ENCODE results near the gene KCNS1. TPM values are rescaled to one million over a fixed set of nuclear protein-coding genes. Genes with fewer than 3 reads are reported as not detected.
A peak's percentile ranks its signal among the peaks of the same experiment; 100 is the strongest.

The KCNS1 gene
- total RNA-seq, 1 donor from 2014 or later, result 0.53 TPM

DNA sequence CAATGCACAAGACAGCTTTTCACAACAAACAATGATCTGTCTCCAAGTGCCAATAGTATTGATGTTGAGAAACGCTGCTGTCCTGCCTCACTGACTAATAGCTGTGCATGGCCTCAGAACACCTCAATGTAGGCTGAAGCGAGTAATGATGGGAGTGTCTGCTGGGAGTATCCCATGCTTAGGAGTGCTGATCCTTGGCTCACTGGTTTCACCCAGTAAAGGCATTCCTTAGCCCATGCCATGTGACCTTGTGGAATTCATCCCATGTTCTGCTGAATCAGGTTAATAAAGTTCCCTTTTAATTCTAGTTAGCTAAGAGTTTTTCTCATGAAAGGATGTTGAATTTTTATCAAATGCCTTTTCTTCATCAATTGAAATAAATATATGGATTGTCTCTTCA is 27.2 kb upstream of the KCNS1 start:
- DNase-seq (ENCODE audit: low read depth) (peak; percentile 92), FAIRE-seq (peak; percentile 93)
- no peak overlapping the region for H3K4me3 ChIP-seq (ENCODE audit: low read depth, low read length)
- H3K36me3 ChIP-seq (ENCODE audit: control insufficient read depth, insufficient read depth, low read length), result no peaks in the 10 kb centered on the region
- H3K27me3 ChIP-seq (ENCODE audit: control insufficient read depth, insufficient read depth, low read length), result peaks cover 9% of the 10 kb centered on the region
- TF ChIP-seq, protein P1, sequence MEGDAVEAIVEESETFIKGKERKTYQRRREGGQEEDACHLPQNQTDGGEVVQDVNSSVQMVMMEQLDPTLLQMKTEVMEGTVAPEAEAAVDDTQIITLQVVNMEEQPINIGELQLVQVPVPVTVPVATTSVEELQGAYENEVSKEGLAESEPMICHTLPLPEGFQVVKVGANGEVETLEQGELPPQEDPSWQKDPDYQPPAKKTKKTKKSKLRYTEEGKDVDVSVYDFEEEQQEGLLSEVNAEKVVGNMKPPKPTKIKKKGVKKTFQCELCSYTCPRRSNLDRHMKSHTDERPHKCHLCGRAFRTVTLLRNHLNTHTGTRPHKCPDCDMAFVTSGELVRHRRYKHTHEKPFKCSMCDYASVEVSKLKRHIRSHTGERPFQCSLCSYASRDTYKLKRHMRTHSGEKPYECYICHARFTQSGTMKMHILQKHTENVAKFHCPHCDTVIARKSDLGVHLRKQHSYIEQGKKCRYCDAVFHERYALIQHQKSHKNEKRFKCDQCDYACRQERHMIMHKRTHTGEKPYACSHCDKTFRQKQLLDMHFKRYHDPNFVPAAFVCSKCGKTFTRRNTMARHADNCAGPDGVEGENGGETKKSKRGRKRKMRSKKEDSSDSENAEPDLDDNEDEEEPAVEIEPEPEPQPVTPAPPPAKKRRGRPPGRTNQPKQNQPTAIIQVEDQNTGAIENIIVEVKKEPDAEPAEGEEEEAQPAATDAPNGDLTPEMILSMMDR (IDR thresholded peaks at IDR 0.05; ENCODE audit: insufficient read depth, low read length, severe bottlenecking), result no peak

DNA sequence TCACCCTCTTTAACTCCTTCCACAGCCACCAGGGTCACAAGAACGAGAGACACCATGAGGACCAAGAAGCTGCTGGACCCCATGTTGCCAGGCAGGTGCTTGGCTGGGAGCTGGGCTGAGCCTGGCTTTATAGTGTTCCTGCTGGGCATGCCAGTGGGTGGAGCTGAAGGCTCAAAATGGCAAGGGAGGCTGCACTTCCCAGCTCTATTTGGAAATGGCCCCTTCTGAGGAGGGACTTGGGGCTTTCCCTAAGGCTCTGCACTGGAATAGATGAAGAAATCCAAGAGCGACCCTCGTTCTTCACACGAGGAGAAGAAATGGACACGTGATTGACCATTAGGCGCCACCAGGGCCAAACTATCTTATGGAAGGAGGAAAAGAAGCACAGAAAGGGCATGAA is 23.4 kb upstream of the KCNS1 start, which contains the start of gene WFDC12:
WFDC12 (minus strand) TSS at position 101 of the 400 bp plus-strand sequence; CDS start at position 83, 18 bp downstream.
- TF ChIP-seq, protein P1 (IDR thresholded peaks at IDR 0.05; ENCODE audit: insufficient read depth, low read length, severe bottlenecking), result no peak
- Histone ChIP-seq H3K27me3 (ENCODE audit: control insufficient read depth, insufficient read depth, low read length) (peaks cover 12% of the 10 kb centered on the region), H3K36me3 (ENCODE audit: control insufficient read depth, insufficient read depth, low read length) (no peaks in the 10 kb centered on the region), H3K4me3 (ENCODE audit: low read depth, low read length) (no peak within 1 kb of the TSS)
- DNase-seq (ENCODE audit: low read depth) (no peak), FAIRE-seq (no peak)

DNA sequence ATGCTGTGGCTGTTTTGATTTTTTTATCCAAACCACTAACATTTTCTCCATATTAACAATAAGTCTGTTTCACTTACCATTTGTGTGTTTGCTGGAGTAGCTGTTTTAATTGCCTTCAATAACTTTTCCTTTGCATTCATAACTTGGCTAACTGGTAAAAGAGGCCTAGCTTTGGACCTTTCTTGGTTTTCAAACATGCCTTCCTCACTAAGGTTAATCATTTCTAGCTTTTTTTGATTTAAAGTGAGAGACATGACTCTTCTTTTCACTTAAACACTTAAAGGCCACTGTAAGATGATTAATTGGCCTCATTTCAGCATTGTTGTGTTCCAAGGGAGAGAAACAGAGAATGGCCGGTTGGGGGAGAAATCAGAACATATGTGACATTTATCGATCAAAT is 20.5 kb upstream of the KCNS1 start:
- Histone ChIP-seq H3K27me3 (ENCODE audit: control insufficient read depth, insufficient read depth, low read length) (peaks cover 12% of the 10 kb centered on the region), H3K36me3 (ENCODE audit: control insufficient read depth, insufficient read depth, low read length) (no peaks in the 10 kb centered on the region), H3K4me3 (ENCODE audit: low read depth, low read length) (no peak overlapping the region)
- no peak for FAIRE-seq
- DNase-seq (ENCODE audit: low read depth), result no peak
- TF ChIP-seq, protein P1 (IDR thresholded peaks at IDR 0.05; ENCODE audit: insufficient read depth, low read length, severe bottlenecking), result no peak

DNA sequence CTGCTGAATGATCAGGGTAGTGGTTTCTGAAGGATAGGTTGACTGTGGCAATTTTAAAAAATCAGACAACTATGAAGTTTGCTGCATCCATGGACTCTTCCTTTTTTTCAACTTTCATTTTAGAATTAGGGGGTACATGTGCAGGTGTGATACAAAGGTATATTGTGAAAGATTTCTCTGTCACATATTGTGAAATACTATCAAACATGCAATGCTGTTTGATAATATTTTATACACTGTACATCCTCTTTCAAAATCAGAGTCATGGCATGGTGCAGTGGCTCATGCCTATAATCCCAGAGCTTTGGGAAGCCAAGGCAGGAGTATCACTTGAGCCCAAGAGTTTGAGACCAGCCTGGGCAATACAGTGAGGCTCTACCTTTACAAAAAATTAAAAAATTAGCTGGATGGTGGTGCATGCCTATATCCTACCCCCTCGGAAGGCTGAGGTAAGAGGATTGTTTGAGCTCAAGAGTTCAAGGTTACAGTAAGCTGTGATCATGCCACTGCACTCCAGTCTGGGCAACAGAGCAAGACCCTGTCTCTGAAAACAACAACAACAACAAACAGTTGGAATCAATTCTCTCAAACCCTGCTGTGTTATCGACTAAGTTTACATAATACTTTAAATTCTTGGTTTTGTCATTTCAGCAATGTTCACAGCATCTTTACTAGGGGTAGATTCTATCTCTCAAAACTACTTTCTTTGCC is 18.8 kb upstream of the KCNS1 start:
- peaks cover 12% of the 10 kb centered on the region for H3K27me3 ChIP-seq (ENCODE audit: control insufficient read depth, insufficient read depth, low read length)
- TF ChIP-seq, protein P1 (IDR thresholded peaks at IDR 0.05; ENCODE audit: insufficient read depth, low read length, severe bottlenecking), result no peak
- FAIRE-seq, result peak; percentile 62
- no peak overlapping the region for H3K4me3 ChIP-seq (ENCODE audit: low read depth, low read length)
- no peaks in the 10 kb centered on the region for H3K36me3 ChIP-seq (ENCODE audit: control insufficient read depth, insufficient read depth, low read length)
- DNase-seq (ENCODE audit: low read depth), result no peak

DNA sequence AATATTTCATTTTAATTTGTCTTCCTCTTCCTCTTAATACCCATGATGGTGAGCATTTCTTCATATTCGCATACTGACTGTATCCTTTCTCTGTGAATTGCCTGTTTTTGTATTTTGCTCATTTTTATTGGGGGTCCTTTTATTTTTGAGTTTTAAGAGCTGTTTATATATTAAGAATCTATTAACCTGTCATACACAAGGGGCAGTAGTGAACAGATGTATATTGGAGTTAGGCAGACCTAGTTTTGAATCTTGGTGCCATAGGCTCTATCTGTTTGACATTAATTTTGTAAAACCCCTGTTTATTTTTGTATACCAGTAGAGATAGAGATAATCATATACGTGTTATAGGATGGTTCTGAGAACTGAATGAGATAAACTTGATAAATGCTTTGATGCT is 17.1 kb upstream of the KCNS1 start:
- TF ChIP-seq, protein P1 (IDR thresholded peaks at IDR 0.05; ENCODE audit: insufficient read depth, low read length, severe bottlenecking), result peak; percentile 13
- DNase-seq (ENCODE audit: low read depth), result no peak
- no peak for FAIRE-seq
- peaks cover 3% of the 10 kb centered on the region for H3K27me3 ChIP-seq (ENCODE audit: control insufficient read depth, insufficient read depth, low read length)
- H3K36me3 ChIP-seq (ENCODE audit: control insufficient read depth, insufficient read depth, low read length), result no peaks in the 10 kb centered on the region
- H3K4me3 ChIP-seq (ENCODE audit: low read depth, low read length), result no peak overlapping the region

DNA sequence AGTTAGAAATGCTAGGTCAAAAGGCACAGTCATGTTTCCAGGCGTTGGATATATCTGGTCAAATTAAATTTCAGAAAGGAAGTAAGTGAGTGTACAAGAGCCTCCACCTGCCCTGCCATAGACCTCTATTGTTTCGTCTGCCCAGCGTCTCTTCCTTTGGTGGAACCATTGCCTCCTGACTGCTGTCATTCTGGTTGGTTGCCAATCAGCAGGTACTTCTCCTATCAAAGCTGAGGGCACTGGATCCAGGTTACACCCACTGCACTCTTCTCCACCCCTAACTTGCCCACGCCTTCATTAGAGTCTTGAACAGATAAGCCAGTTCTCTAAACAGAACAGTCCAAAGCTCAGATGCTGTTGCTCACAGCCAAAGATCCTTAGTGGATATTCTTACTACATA is 16.7 kb upstream of the KCNS1 start:
- TF ChIP-seq, protein P1 (IDR thresholded peaks at IDR 0.05; ENCODE audit: insufficient read depth, low read length, severe bottlenecking), result no peak
- no peak overlapping the region for H3K4me3 ChIP-seq (ENCODE audit: low read depth, low read length)
- DNase-seq (ENCODE audit: low read depth) (no peak), FAIRE-seq (no peak)
- H3K27me3 ChIP-seq (ENCODE audit: control insufficient read depth, insufficient read depth, low read length), result peaks cover under 1% of the 10 kb centered on the region
- H3K36me3 ChIP-seq (ENCODE audit: control insufficient read depth, insufficient read depth, low read length), result no peaks in the 10 kb centered on the region
